HepG2 (cell line): ENCODE results near the gene P2RX7. TPM values are rescaled to one million over a fixed set of nuclear protein-coding genes. Genes with fewer than 3 reads are reported as not detected.

Experiments used
- BCLAF1 ChIP-seq: fragments of 450-650 bp; IDR thresholded peaks from 2 replicates; pipeline ENCODE4 v1.6.1; 2017; ENCODE audit warnings: mild to moderate bottlenecking
- GMEB1 ChIP-seq: sonication (generic); formaldehyde crosslinking; IDR thresholded peaks from 2 replicates; pipeline ENCODE4 v1.5.1; 2020; ENCODE audit warnings: missing genetic modification reagents, mild to moderate bottlenecking, borderline replicate concordance
- KAT2B ChIP-seq: fragments of 150-350 bp; IDR thresholded peaks from 2 replicates; pipeline ENCODE4 v1.6.1; 2014; ENCODE audit warnings: low read depth, low read length, borderline replicate concordance
- KLF6 ChIP-seq: IDR thresholded peaks from 2 replicates; pipeline ENCODE4 v1.8.0; 2016; ENCODE audit warnings: missing biosample characterization, missing genetic modification reagents
- KMT2A ChIP-seq: sonication (generic); formaldehyde crosslinking; IDR thresholded peaks from 2 replicates; pipeline ENCODE4 v1.4.0; 2020; ENCODE audit warnings: missing genetic modification reagents
- MAX ChIP-seq: IDR thresholded peaks from 2 replicates; pipeline ENCODE4 v1.6.1; 2012; ENCODE audit warnings: inconsistent platforms
- MBD4 ChIP-seq: IDR thresholded peaks from 2 replicates; pipeline ENCODE4 v1.6.1; 2012; ENCODE audit warnings: low read length, inconsistent platforms, borderline replicate concordance
- MXI1 ChIP-seq: IDR thresholded peaks from 3 replicates; pipeline ENCODE4 v1.6.1; 2012; ENCODE audit warnings: low read depth, low read length, inconsistent platforms, borderline replicate concordance
- PCBP2 ChIP-seq: fragments of 200-400 bp; formaldehyde crosslinking; optimal IDR thresholded peaks from 2 replicates; pipeline ENCODE3; 2018; ENCODE audit warnings: low read length, low read depth; ENCODE audit not compliant: poor library complexity, severe bottlenecking
- POGZ ChIP-seq: sonication (generic); formaldehyde crosslinking; IDR thresholded peaks from 2 replicates; pipeline ENCODE4 v1.4.0; 2020; ENCODE audit warnings: mild to moderate bottlenecking, missing genetic modification reagents
- PRDM15 ChIP-seq: sonication (generic); formaldehyde crosslinking; IDR thresholded peaks from 2 replicates; pipeline ENCODE4 v1.4.0; 2020; ENCODE audit warnings: missing genetic modification reagents
- RBAK ChIP-seq: sonication (generic); formaldehyde crosslinking; IDR thresholded peaks from 2 replicates; pipeline ENCODE4 v1.5.1; 2020; ENCODE audit warnings: mild to moderate bottlenecking, missing genetic modification reagents
- SMARCC2 ChIP-seq: fragments of 450-650 bp; IDR thresholded peaks from 2 replicates; pipeline ENCODE4 v1.6.1; 2017; ENCODE audit warnings: antibody characterized with exemption, mild to moderate bottlenecking
- TCF7 ChIP-seq: sonication (generic); IDR thresholded peaks from 2 replicates; pipeline ENCODE4 v1.6.1; 2016; ENCODE audit warnings: antibody characterized with exemption, low read depth
- TRAFD1 ChIP-seq: sonication (generic); formaldehyde crosslinking; IDR thresholded peaks from 2 replicates; pipeline ENCODE4 v1.5.1; 2020; ENCODE audit warnings: missing genetic modification reagents, mild to moderate bottlenecking, borderline replicate concordance
- ZKSCAN5 ChIP-seq: sonication (generic); formaldehyde crosslinking; IDR thresholded peaks from 2 replicates; pipeline ENCODE4 v1.5.1; 2020; ENCODE audit warnings: mild to moderate bottlenecking, missing genetic modification reagents
- ZNF530 ChIP-seq: sonication (generic); formaldehyde crosslinking; IDR thresholded peaks from 2 replicates; pipeline ENCODE4 v1.5.0; 2020; ENCODE audit warnings: low read depth, mild to moderate bottlenecking, missing genetic modification reagents
- ZNF558 ChIP-seq: sonication (generic); formaldehyde crosslinking; IDR thresholded peaks from 2 replicates; pipeline ENCODE4 v1.9.0; 2022; ENCODE audit warnings: mild to moderate bottlenecking, missing genetic modification reagents, borderline replicate concordance
- ZNF7 ChIP-seq: IDR thresholded peaks from 2 replicates; pipeline ENCODE4 v1.6.1; 2016; ENCODE audit warnings: missing biosample characterization, missing genetic modification reagents
- ZNF878 ChIP-seq: sonication (generic); formaldehyde crosslinking; IDR thresholded peaks from 2 replicates; pipeline ENCODE4 v1.8.1; 2023; ENCODE audit warnings: mild to moderate bottlenecking, missing genetic modification reagents, moderate library complexity
- polyA plus RNA-seq, 8 experiments: library from polyadenylated mRNA; depleted of rRNA in 3 of 8; stranded (reverse) in 7 of 8; unstranded in 1 of 8; fragments of >200 nt; fragmentation: Illumina TruSeq in 4 of 8; extraction: Trizol in 4 of 8; gene quantifications; 2 replicates each; pipeline versions ENCODE4 v1.2.1 to v1.2.3, GENCODE V29; 2011 to 2016; ENCODE audit warnings: low read depth in 4 of 8, missing spikeins in 1 of 8, mixed read lengths in 1 of 8; ENCODE audit not compliant: insufficient read depth in 1 of 8
- total RNA-seq, 5 experiments: library from RNA; depleted of rRNA; stranded (reverse); fragments of >200 nt; fragmentation: Illumina TruSeq; extraction: Trizol; gene quantifications; 2 replicates each; pipeline ENCODE4 v1.2.3, GENCODE V29; 2016; ENCODE audit warnings: low read depth in 1 of 5

P2RX7 gene
- total and polyA plus RNA-seq, 2 of the 13 experiments (the other 11 are each of a cell fraction or from before 2014, with no cell fraction given): 0.13 to 0.73 TPM

GRCh38 chr12:121089031-121089812 lies 43.5 kb upstream of the P2RX7 start (continued):
- TF ChIP-seq TCF7 (0 out of 2 replicates have a peak, but pooled peaks have one; percentile 20), MAX (peak; percentile 89), GMEB1 (peak; percentile 38; the same call in 1 of the 2 replicates), RBAK (no peak), ZKSCAN5 (CRISPR knock-in tag) (no peak), KMT2A (CRISPR knock-in tag) (no peak), ZNF530 (CRISPR knock-in tag) (no peak), MXI1 (peak; percentile 83; the same call in 1 of the 3 replicates), TRAFD1 (no peak), ZNF7 (CRISPR knock-in tag) (no peak), ZNF878 (CRISPR knock-in tag) (peak; percentile 56; the same call in 1 of the 2 replicates), KAT2B (no peak), POGZ (peak; percentile 78), ZNF558 (CRISPR knock-in tag) (no peak), KLF6 (CRISPR knock-in tag) (no peak), PRDM15 (CRISPR knock-in tag) (no peak), PCBP2 (no peak), MBD4 (no peak), BCLAF1 (no peak), SMARCC2 (no peak)
